Stimulated activated CD8-positive, alpha-beta memory T cell treated with anti-CD3 and anti-CD28 coated beads, Interleukin-4, amount 100 ng/mL, for 24 hours (primary cell): ENCODE data around the gene B4GALT7.
A peak's percentile ranks its signal among the peaks of the same experiment; 100 is the strongest.

Source experiments
- DNase-seq: peaks from one replicate; pipeline ENCODE4 v3.0.0-alpha.2; 2020; ENCODE audit warnings: low read depth

The B4GALT7 gene

DNA sequence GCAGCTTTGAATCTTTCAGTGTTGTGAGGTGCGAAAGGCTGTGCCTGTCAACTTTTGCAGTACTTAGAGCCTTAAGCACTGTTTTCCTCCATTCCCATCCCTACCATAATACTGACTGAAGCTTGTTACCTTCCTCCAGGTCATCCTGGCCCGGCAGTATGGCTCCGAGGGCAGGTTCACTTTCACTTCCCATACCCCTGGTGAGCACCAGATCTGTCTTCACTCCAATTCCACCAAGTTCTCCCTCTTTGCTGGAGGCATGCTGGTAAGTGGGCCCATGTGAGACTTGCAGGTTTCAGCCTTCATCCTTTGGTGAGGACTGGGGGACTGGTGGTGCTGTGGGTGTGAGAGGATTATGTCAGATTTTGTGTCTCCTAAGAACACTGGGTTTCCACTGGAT is 6.4 kb upstream of the B4GALT7 start:
- no peak for DNase-seq

DNA sequence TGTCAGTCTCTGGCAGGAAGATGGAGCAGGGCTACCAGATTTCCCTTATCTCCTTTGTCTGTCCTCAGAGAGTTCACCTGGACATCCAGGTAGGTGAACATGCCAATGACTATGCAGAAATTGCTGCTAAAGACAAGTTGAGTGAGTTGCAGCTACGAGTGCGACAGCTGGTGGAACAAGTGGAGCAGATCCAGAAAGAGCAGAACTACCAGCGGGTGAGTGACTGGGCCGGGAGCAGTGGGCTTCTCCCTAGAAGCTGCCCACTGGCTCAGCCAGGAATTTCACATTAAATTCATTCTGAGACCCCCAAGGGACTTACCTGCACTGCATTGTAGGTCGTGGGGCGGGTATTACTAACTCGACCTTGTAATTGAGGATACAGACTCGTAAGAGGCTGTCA is 5.9 kb upstream of the B4GALT7 start:
- DNase-seq, result no peak

- no peak for DNase-seq
These were observed 4.8 kb upstream of the B4GALT7 start for GRCh38 chr5:177595026-177595585.

DNA sequence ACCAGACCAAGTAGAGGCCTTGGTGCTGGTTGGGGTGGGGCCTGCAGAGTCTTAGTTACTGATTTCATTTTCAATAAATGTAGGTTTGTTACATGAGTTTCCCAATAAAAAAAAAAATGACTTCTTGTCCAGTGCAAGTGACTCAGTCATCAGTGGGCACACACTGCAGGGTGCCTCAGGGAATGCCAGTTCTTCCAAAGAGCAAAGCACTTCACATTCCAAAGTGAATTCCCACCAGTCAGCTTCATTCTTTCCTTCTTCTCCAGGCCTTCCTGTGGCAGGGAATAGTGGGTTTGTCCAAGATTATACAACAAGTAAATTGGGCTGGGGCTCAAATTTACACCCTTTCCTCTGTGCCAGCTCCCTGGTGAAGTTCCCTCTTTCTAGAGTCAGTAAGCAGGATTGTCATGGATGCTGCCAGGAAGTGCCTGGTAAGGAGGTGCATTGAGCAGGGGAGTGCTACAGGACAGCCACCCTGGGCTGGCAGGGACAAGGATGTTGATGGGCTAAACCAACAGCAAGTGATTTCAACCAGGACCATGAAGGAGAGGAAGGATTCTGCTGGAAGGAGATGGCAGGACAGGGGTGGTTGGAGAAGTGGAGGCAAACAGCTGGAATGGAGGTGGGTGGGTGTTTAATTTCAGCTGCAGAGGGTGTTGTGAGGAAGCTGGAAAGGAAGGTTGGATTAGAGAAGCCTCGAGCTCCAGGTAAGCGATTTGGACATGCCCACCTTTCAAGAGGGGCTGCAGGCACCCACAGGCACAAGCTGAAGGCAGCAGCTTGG is 3.7 kb upstream of the B4GALT7 start:
- no peak for DNase-seq

GRCh38 chr5:177596775-177597238 is 3.1 kb upstream of the B4GALT7 start:
- no peak for DNase-seq

- DNase-seq, result no peak
These were observed 1.5 kb upstream of the B4GALT7 start for GRCh38 chr5:177598477-177598876.

- no peak for DNase-seq
These were observed 631 bp downstream of the B4GALT7 start for GRCh38 chr5:177600508-177601018.

DNA sequence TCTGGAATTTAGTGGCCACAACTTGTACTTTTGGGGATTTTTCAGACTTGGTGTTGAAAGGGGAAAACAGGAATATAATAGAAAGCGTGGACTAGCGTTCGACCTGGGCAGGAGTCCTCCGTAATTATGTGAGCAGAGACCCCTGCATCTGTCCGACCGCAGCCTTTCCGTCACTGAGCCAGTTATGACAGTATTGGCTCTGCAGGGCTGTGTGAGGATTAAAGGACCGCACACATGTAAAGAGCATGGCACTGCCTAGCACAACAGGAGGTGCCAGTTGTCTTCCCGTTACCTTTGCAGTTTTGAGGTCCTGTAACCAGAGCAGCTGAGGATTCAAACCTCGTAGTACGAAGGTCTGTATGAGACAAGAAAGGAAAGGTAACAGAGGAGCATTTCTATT is 1.2 kb downstream of the B4GALT7 start:
- DNase-seq, result no peak

DNA sequence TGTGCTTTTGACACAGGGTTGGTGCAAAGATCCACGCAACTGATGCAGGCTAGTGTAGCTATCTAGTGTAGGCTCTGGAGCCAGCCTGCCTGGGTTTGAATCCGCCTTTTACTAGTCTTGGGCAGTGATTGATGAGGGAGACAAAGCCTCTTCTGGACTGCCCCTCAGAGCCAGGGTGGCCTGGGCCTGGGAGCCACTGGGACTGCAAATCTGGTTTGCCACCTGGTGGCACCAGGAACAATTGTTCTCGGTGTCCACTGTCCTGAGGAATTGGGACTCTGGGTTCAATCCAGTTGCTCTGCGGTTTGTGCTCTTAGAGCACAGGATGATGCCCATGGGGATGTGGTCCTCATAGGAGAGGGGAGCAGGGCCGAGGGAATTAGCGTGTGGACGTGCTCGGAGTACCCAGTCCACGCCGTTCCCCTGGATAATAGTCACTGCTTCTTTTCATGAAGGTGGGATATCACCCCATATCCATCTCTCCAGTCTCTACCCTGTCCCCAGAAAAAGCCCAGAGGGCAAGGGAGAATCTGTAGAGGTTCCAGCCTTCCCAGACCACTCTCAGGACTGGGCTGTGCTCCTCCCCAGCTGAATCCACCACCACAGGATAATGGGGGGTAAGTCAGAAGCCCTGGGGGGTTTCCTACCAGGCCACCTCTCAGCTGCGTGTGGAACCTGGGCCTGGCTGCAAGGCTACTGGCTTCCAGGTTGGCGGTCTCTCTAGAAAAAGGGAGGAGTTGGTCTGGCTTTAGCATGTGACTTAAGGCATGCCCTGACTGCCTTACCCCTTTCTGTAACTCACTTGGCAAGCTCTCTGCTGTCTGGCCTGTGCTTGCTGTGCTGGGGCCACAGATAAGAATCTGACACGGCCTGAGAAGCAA is 1.9 kb downstream of the B4GALT7 start:
- DNase-seq, result no peak

DNA sequence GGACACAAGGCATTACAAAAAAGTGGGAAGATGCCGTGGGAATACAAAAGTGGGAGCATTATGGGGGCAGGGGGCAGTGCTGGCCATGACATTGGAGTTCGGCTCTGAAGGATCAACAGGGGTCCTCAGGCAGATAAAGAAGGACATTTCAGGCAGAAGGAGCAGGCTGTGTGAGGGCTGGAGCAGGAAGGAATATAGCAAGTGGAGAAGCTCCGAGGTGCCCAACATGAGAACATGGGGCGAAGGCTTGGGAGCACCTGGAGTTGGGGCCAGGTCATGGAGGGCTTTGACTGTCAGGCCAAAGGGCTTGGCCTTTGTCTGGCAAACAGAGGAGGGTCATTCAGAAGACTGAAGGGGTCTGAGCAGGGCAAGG is 2.5 kb downstream of the B4GALT7 start:
- no peak for DNase-seq

DNA sequence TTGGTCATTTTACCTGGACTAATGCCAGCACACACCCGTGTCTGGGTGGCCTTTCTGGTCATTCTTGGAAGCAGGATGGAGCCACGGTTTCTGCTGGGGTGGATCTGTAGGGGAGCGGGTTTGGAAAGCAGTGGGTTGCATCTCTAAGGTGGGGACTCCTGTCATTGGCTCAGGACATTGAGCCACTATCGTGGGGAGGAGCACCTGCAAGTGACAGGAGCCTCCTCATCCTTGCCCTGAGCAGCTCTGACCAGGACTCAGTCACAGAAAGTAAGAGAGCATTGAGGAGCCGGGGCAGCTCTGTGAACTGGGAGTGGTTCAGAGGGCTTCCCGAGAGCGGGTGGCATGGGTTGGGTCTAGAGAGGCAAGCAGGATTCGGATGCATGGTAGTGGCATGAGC is 3.7 kb downstream of the B4GALT7 start:
- no peak for DNase-seq

DNA sequence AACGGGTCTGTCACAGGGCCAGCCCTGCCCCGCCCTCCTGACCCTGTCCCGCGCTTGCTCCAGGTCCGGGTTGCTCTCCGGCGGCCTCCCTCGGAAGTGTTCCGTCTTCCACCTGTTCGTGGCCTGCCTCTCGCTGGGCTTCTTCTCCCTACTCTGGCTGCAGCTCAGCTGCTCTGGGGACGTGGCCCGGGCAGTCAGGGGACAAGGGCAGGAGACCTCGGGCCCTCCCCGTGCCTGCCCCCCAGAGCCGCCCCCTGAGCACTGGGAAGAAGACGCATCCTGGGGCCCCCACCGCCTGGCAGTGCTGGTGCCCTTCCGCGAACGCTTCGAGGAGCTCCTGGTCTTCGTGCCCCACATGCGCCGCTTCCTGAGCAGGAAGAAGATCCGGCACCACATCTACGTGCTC is 4.2 kb downstream of the B4GALT7 start:
- no peak for DNase-seq

DNA sequence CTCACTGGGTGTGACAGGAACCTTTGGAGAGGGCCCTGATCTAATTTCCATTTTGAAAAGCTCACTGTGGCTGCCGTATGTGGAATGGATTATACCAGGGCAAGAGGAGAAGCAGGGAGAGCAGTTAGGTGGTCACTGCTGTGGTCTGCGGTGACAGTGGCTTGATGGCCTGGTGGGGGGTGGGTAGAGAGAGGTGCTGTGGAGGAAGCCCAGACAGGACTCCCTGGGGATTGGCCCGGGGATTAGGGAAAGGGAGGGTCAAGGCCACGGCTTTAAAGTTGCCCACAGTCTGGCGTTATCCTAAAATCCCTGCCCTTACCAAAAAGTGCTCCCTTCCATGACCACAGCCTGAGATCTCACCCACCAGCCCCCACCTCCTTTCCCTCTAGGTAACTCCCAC is 4.7 kb downstream of the B4GALT7 start:
- no peak for DNase-seq

- DNase-seq, result no peak
These were observed 5.1 kb downstream of the B4GALT7 start for GRCh38 chr5:177605078-177605477.

DNA sequence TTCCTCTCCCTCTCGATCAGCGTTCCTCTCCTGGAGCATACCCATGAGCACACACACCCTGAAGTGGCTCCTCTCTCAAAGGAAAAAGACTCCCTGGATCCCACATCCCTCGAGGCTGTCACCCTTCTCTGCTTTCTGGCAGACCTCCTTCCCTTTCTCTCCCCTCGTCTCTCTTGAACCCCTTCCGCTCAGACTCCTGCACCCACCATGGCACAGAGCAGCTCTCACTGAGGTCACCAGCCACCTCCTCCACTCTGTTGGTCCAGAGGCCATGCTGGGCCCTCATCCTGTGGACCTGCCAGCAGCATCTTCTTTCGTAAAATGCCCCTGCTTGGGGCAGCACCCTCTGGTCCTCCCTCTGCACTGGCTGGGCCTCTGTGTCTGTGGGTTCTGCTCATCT is 5.7 kb downstream of the B4GALT7 start:
- no peak for DNase-seq

DNA sequence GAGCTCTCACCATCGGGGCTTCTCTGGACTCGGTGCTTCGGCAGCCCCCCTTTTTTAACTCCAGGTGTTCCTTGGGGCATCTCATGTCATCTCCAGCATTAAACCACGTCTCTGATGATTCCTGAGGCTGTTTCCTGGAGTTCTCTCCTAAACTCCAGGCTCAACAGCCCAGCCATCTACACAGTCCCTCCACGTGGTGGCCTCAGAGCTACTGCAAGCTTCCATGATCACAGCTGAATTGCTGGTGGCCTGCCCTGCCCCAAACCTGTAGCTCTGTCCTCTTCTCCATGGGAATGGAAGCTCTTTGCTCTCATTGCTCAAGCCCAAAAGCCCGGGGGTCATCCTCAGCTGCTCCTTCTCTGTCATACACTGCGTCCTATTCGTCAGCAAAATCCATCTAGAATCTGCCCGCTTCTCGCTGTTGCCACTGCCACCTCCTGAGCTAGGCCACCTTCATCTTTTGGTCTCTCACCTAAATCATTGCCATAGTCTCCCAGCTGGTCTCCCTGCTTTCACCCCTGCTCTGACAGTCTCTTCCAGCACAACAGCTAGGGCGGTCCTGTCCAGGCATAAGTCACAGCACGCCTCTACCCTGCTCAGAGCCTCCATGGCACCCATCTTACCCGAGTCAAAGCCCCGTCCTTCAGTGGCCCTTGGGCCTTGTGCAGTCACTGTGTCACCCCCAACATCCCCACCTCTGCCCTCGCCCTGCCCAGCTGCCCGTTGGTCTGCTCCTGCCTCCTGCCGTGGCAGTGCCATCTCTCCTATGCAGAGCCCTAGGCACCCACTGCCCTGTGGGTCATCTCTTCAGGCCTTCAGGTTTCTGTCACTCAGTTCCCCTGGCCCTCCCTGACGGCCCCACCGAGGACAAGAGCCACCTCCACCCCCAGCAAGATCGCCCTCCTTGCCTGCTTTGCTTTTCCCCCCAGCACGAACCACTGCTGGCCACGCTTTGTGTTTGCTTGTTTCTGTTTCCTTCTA is 6.4 kb downstream of the B4GALT7 start:
- no peak for DNase-seq

DNA sequence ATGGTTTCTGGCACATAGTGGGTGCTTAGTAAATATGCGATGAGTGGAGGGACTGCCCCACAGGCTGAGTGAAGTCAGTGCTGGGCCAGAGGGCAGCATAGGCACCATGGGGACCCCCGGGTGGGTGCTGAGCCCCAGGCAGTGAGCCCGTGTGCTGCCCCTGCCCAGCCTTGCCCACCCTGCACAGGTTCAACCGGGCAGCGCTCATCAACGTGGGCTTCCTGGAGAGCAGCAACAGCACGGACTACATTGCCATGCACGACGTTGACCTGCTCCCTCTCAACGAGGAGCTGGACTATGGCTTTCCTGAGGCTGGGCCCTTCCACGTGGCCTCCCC is 7.2 kb downstream of the B4GALT7 start:
- no peak for DNase-seq

DNA sequence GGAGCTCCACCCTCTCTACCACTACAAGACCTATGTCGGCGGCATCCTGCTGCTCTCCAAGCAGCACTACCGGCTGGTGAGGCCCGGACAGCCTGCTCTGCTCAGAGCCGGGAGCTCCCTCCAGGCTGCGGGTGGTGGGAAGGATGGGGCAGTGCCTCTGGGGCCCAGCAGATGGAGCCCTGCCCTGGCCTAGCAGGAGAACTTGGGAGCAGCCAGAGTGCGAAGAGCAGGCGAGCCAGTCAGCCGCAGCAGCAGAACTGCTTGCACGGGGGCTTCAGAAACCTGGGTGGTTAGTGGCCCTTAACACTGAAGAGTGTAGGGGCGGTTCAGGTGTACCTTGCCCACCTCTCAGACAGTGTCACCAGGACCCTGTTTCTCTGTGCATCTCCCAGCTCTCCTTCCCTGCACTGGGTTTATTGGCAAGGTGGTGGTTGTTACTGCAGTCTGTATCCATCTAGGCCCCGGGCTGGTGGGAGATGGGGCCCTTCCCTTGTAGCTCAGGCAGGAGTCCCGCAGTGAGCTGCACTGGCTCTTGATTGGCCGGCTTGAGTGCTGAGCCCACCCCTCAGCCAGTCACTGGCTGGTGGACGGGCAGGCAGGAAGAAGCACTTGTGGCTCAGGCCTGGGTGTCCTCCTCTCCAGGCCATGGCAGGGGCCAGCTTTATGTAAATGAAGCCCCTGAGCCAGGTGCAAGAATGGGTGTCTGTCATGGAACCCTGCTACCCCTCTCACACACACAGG is 7.7 kb downstream of the B4GALT7 start:
- DNase-seq, result peak; percentile 31

DNA sequence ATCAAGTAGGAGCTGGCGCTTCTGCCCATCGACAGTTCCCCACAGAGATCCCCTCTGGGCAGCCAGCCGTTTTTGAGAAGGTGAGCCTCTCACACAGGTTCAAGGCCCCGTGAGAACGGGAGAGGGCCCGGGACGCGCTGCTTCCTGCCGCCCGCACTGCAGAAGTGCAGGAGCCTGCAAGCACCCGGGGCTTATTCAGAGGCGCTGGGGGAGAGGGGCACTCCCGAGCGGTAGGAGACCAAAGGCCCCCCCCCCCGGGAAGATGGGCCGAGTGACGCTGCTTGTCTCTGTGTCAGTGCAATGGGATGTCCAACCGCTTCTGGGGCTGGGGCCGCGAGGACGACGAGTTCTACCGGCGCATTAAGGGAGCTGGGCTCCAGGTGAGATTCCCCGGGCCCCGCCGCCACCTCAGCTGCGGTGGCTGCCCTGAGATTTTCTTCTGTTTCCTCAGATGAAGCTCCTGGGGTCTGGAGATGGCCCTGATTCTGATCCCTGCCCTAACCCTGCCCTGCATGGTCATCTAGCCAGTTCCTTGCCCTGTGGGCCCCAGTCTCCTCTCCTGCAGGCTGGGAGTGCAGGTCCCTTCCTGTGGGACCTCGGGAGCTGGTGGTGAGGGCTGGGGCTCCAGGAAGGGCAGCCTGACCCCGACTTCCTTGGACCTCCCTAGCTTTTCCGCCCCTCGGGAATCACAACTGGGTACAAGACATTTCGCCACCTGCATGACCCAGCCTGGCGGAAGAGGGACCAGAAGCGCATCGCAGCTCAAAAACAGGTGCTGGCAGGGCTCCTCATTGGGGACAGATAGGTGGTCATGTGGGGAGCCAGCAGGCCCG is 8.5 kb downstream of the B4GALT7 start:
- DNase-seq, result no peak
